GM12878 (cell line): ENCODE measurements around the gene PPP4C. TPM values are rescaled to one million over a fixed set of nuclear protein-coding genes. Genes with fewer than 3 reads are reported as not detected.

Experiments used
- CBFB ChIP-seq: IDR thresholded peaks from 2 replicates; pipeline ENCODE4 v1.6.1; 2016; ENCODE audit warnings: antibody characterized with exemption, low read depth
- CBX5 ChIP-seq: sonication (generic); IDR thresholded peaks from 2 replicates; pipeline ENCODE4 v1.6.1; 2016; ENCODE audit warnings: low read depth, moderate library complexity, mild to moderate bottlenecking, inconsistent platforms
- EGR1 ChIP-seq, 2 experiments: IDR thresholded peaks; 1 replicate in 1 of 2; 2 replicates in 1 of 2; pipeline ENCODE4 v1.6.1; 2011 to 2012; ENCODE audit warnings: low read depth in 2 of 2, low read length in 2 of 2, borderline replicate concordance in 1 of 2, mild to moderate bottlenecking in 1 of 2, moderate library complexity in 1 of 2
- ESRRA ChIP-seq: IDR thresholded peaks from 2 replicates; pipeline ENCODE4 v1.6.1; 2012; ENCODE audit warnings: mild to moderate bottlenecking, low read length, improper control_type of control experiment
- GABPA ChIP-seq: IDR thresholded peaks from 2 replicates; pipeline ENCODE4 v1.6.1; 2014; ENCODE audit warnings: antibody characterized with exemption, low read depth, mild to moderate bottlenecking, inconsistent platforms
- HDAC2 ChIP-seq: fragments of 200-600 bp; sonication (generic); IDR thresholded peaks from 2 replicates; pipeline ENCODE4 v1.6.1; 2017
- JUNB ChIP-seq: IDR thresholded peaks from 2 replicates; pipeline ENCODE4 v1.6.1; 2016; ENCODE audit warnings: antibody characterized with exemption, mild to moderate bottlenecking
- MEF2A ChIP-seq: IDR thresholded peaks from 2 replicates; pipeline ENCODE4 v1.6.1; 2011; ENCODE audit warnings: low read depth, mild to moderate bottlenecking, low read length, moderate library complexity; ENCODE audit not compliant: insufficient read depth
- MTA2 ChIP-seq: fragments of 450-650 bp; IDR thresholded peaks from 2 replicates; pipeline ENCODE4 v1.6.1; 2016; ENCODE audit warnings: low read depth, mild to moderate bottlenecking, moderate library complexity
- MYC ChIP-seq: IDR thresholded peaks from 2 replicates; pipeline ENCODE4 v1.6.1; 2011; ENCODE audit warnings: mild to moderate bottlenecking, low read length, moderate library complexity, inconsistent platforms; ENCODE audit not compliant: insufficient read depth, insufficient replicate concordance, insufficient read length, severe bottlenecking
- NFIC ChIP-seq: IDR thresholded peaks from 2 replicates; pipeline ENCODE4 v1.6.1; 2012; ENCODE audit warnings: low read depth, mild to moderate bottlenecking, inconsistent platforms, low read length, moderate library complexity
- NR2C2 ChIP-seq: IDR thresholded peaks from 2 replicates; pipeline ENCODE4 v1.6.1; 2011; ENCODE audit warnings: borderline replicate concordance, low read depth; ENCODE audit not compliant: control insufficient read depth, insufficient read length
- RELA ChIP-seq: fragments of 450-650 bp; IDR thresholded peaks from 2 replicates; pipeline ENCODE4 v1.8.0; 2014; ENCODE audit warnings: borderline replicate concordance; ENCODE audit not compliant: partially characterized antibody
- SP1 ChIP-seq: IDR thresholded peaks from one replicate; pipeline ENCODE4 v1.6.1; 2011; ENCODE audit warnings: low read depth, low read length
- SREBF2 ChIP-seq: IDR thresholded peaks from 2 replicates; pipeline ENCODE4 v1.6.1; 2012; ENCODE audit warnings: mild to moderate bottlenecking, low read length
- SUPT20H ChIP-seq: IDR thresholded peaks from 2 replicates; pipeline ENCODE4 v1.6.1; 2011; ENCODE audit warnings: low read depth, mild to moderate bottlenecking, low read length, moderate library complexity, borderline replicate concordance; ENCODE audit not compliant: control insufficient read depth
- TBL1XR1 ChIP-seq: IDR thresholded peaks from 2 replicates; pipeline ENCODE4 v1.6.1; 2012; ENCODE audit warnings: low read depth, low read length, improper control_type of control experiment
- ZNF384 ChIP-seq: IDR thresholded peaks from 2 replicates; pipeline ENCODE4 v1.6.1; 2012; ENCODE audit warnings: low read depth, mild to moderate bottlenecking, low read length, improper control_type of control experiment, borderline replicate concordance
- polyA plus RNA-seq, 11 experiments: library from polyadenylated mRNA; depleted of rRNA in 4 of 11; unstranded in 6 of 11; stranded (reverse) in 5 of 11; fragments of >200 nt; fragmentation: Nextera tagmentation in 4 of 11; fragmentation: Illumina TruSeq in 1 of 11; extraction: Ambion mirVana in 4 of 11; extraction: Trizol in 1 of 11; gene quantifications; 1 replicate in 1 of 11; 2 replicates in 10 of 11; pipeline versions ENCODE4 v1.2.1 to v1.2.3, GENCODE V29; 2011 to 2016; ENCODE audit warnings: inconsistent platforms in 2 of 11, missing spikeins in 2 of 11, low read depth in 1 of 11
- total RNA-seq, 4 experiments: library from RNA; depleted of rRNA in 3 of 4; stranded (reverse); fragments of >200 nt in 3 of 4; fragmentation: Illumina TruSeq in 1 of 4; extraction: Trizol in 1 of 4; gene quantifications; 2 replicates each; pipeline versions ENCODE4 v1.2.1 to v1.2.3, GENCODE V29; 2013 to 2021
- TF ChIP-seq, protein P1 (sequence below), 3 experiments: IDR thresholded peaks in 2 of 3; conservative IDR thresholded peaks in 1 of 3; 2 replicates each; pipeline ENCODE4 v1.5.1; 2011; ENCODE audit warnings: low read depth in 3 of 3, low read length in 3 of 3, mild to moderate bottlenecking in 3 of 3, control low read depth in 2 of 3, moderate library complexity in 2 of 3, inconsistent platforms in 1 of 3, mixed read lengths in 1 of 3; ENCODE audit not compliant: control insufficient read depth in 2 of 3, insufficient read depth in 1 of 3; ENCODE audit errors: extremely low read depth in 1 of 3
- TF ChIP-seq, protein P2 (sequence below): IDR thresholded peaks from 2 replicates; pipeline ENCODE4 v1.6.1; 2012; ENCODE audit warnings: mild to moderate bottlenecking, low read depth, low read length
- TF ChIP-seq, protein P3 (sequence below): fragments of 450-650 bp; formaldehyde crosslinking; IDR thresholded peaks from 2 replicates; pipeline ENCODE4 v1.5.0; 2022; ENCODE audit warnings: mild to moderate bottlenecking, missing genetic modification characterization

Gene PPP4C
- total and polyA plus RNA-seq, 10 of the 15 experiments (the other 5 are each of a cell fraction or from before 2014, with no cell fraction given): 2.7 to 240 (median 124) TPM

DNA sequence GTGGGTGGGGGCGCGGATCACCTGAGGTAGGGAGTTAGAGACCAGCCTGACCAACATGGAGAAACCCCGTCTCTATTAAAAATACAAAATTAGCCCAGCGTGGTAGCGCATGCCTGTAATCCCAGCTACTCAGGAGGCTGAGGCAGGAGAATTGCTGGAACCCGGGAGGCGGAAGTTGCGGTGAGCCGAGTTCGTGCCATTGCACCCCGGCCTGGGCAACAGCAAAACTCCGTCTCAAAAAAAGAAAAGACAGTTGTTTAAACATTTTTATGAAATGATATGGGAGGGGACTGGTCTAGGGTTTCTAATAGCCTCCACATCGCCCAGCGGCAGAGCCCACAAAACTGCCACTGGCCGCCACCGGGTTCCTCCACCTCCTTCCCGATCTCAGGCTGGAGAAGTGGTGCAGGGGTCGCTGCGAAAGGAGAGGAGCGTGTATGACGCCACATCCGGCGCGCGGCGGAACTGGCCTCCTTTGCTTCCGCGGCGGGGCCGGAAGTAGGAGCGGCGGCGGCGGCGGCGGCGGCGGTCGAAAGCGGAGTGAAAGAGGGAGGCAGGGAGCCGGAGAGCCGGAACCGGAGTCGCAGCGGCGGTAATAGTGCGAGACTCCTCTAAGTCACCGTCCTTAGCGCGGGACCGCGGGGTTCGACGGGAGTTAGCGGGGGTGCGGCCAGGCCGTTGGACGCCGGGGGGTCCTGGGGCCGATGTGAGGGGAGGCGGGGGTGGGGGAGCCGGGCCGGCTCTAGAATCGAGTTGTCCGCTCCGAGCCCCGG lies at the start of gene PPP4C (continued):
- no peak for TF ChIP-seq SREBF2
- TF ChIP-seq JUNB: no peak
- peak; percentile 76 for TF ChIP-seq CBFB
- no peak for TF ChIP-seq ZNF384
- no peak for TF ChIP-seq ESRRA
- TF ChIP-seq CBX5: no peak
- peak in 1 of 2 experiments; percentile 47; a peak in 1 of 3 replicates for TF ChIP-seq EGR1 (IDR thresholded peaks at IDR 0.05; ENCODE audit: borderline replicate concordance in 1 of 2, low read depth in 2 of 2, low read length in 2 of 2)
- no peak for TF ChIP-seq RELA
- TF ChIP-seq HDAC2: no peak
- no peak for TF ChIP-seq TBL1XR1
- TF ChIP-seq, protein P1, sequence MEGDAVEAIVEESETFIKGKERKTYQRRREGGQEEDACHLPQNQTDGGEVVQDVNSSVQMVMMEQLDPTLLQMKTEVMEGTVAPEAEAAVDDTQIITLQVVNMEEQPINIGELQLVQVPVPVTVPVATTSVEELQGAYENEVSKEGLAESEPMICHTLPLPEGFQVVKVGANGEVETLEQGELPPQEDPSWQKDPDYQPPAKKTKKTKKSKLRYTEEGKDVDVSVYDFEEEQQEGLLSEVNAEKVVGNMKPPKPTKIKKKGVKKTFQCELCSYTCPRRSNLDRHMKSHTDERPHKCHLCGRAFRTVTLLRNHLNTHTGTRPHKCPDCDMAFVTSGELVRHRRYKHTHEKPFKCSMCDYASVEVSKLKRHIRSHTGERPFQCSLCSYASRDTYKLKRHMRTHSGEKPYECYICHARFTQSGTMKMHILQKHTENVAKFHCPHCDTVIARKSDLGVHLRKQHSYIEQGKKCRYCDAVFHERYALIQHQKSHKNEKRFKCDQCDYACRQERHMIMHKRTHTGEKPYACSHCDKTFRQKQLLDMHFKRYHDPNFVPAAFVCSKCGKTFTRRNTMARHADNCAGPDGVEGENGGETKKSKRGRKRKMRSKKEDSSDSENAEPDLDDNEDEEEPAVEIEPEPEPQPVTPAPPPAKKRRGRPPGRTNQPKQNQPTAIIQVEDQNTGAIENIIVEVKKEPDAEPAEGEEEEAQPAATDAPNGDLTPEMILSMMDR (IDR thresholded peaks at IDR 0.05 in 2 of 3, conservative IDR thresholded peaks at IDR 0.05 in 1 of 3; ENCODE audit: control insufficient read depth in 2 of 3, extremely low read depth in 1 of 3, insufficient read depth in 1 of 3, low read depth in 3 of 3, low read length in 3 of 3): no peak; a peak in 1 of 6 replicates
- TF ChIP-seq MEF2A: no peak
- peak; percentile 91 for TF ChIP-seq GABPA
- no peak for TF ChIP-seq MYC
- no peak for TF ChIP-seq SUPT20H
- TF ChIP-seq, protein P2, sequence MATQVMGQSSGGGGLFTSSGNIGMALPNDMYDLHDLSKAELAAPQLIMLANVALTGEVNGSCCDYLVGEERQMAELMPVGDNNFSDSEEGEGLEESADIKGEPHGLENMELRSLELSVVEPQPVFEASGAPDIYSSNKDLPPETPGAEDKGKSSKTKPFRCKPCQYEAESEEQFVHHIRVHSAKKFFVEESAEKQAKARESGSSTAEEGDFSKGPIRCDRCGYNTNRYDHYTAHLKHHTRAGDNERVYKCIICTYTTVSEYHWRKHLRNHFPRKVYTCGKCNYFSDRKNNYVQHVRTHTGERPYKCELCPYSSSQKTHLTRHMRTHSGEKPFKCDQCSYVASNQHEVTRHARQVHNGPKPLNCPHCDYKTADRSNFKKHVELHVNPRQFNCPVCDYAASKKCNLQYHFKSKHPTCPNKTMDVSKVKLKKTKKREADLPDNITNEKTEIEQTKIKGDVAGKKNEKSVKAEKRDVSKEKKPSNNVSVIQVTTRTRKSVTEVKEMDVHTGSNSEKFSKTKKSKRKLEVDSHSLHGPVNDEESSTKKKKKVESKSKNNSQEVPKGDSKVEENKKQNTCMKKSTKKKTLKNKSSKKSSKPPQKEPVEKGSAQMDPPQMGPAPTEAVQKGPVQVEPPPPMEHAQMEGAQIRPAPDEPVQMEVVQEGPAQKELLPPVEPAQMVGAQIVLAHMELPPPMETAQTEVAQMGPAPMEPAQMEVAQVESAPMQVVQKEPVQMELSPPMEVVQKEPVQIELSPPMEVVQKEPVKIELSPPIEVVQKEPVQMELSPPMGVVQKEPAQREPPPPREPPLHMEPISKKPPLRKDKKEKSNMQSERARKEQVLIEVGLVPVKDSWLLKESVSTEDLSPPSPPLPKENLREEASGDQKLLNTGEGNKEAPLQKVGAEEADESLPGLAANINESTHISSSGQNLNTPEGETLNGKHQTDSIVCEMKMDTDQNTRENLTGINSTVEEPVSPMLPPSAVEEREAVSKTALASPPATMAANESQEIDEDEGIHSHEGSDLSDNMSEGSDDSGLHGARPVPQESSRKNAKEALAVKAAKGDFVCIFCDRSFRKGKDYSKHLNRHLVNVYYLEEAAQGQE: 0 out of 2 replicates have a peak, but pooled peaks have one; percentile 6
- TF ChIP-seq SP1: no peak
- TF ChIP-seq, protein P3, sequence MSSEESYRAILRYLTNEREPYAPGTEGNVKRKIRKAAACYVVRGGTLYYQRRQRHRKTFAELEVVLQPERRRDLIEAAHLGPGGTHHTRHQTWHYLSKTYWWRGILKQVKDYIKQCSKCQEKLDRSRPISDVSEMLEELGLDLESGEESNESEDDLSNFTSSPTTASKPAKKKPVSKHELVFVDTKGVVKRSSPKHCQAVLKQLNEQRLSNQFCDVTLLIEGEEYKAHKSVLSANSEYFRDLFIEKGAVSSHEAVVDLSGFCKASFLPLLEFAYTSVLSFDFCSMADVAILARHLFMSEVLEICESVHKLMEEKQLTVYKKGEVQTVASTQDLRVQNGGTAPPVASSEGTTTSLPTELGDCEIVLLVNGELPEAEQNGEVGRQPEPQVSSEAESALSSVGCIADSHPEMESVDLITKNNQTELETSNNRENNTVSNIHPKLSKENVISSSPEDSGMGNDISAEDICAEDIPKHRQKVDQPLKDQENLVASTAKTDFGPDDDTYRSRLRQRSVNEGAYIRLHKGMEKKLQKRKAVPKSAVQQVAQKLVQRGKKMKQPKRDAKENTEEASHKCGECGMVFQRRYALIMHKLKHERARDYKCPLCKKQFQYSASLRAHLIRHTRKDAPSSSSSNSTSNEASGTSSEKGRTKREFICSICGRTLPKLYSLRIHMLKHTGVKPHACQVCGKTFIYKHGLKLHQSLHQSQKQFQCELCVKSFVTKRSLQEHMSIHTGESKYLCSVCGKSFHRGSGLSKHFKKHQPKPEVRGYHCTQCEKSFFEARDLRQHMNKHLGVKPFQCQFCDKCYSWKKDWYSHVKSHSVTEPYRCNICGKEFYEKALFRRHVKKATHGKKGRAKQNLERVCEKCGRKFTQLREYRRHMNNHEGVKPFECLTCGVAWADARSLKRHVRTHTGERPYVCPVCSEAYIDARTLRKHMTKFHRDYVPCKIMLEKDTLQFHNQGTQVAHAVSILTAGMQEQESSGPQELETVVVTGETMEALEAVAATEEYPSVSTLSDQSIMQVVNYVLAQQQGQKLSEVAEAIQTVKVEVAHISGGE (CRISPR knock-in tag): no peak
- TF ChIP-seq MTA2: 0 out of 2 replicates have a peak, but pooled peaks have one; percentile 14
- TF ChIP-seq NFIC: no peak
- TF ChIP-seq NR2C2: no peak
